RWPE1 (cell line): Measurements from ENCODE around the gene ACRV1.

Source experiments
- CTCF ChIA-PET: fragments of 350-600 bp; sonication (Branson Sonifier 250); formaldehyde crosslinking; extraction: SDS; loops from one replicate; lab custom pipeline; 2021; lab: Yijun Ruan, JAX
- POLR2A ChIA-PET: fragments of 400-600 bp; formaldehyde crosslinking; extraction: SDS; loops from one replicate; lab custom pipeline; 2020; ENCODE audit warnings: antibody characterized with exemption; ENCODE audit not compliant: low non-redundant PET; lab: Yijun Ruan, JAX
- DNase-seq: peaks from one replicate; pipeline ENCODE4 v3.0.0; 2012; ENCODE audit warnings: low spot score
- H3K27ac ChIP-seq: fragments of 450-650 bp; 2 replicates; pipeline ENCODE4 v1.5.1; 2017
- CTCF ChIP-seq: fragments of 450-650 bp; conservative IDR thresholded peaks from 2 replicates; pipeline ENCODE4 v1.5.1; 2017; ENCODE audit warnings: low read depth, mild to moderate bottlenecking

The ACRV1 gene

DNA sequence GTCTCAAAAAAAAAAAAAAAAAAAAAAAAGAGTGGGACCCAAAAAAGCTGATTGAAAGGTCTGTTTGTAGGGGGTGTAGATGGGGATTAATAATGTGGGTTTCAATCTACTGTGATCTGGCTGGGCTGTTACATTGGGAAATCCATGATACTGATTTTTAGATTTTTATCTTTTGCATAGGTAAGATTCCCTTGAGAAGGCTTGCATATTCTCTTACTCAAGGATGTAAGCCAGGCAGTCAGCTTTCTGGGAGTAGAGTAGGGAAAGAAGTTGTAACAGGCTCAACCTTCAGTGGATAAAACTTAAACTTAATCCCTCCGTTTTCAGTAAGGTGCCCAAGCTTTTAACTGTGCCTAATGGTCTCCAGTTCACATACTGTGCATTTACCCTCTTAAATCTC, 57.6 kb downstream of the ACRV1 start:
- CTCF ChIA-PET = interaction anchor here (0.6 to 0.7 kb wide), 2 partner anchors 19 to 127 kb away, joined by 4 read pairs; partner anchors contain the start of gene FEZ1
- POLR2A ChIA-PET = no interaction called here
- no peak for DNase-seq

DNA sequence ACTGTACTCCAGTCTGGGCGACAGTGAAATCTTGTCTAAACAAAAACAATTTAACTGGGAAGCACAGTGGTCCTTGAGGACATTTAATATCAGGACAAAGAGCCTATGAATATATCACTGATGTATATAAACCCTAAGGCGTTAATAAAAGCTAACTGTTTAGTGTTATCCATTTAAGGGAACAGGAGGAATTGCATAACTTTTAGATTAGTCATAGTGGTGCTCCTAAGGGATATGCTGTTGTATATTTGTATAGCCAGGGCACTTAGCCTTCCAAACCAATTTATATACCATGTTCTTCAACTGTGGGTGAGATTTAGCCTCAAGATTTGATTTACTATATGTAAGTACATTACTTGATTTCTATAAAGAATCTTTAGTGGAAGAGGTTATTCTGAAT, 58.7 kb downstream of the ACRV1 start:
- ChIA-PET CTCF (no interaction called here), POLR2A (no interaction called here)
- peak; percentile 60 for DNase-seq
- TF ChIP-seq CTCF = no peak
- no peak overlapping the region for H3K27ac ChIP-seq

More for the DNA sequence above, 57.6 kb downstream of the ACRV1 start:
- H3K27ac ChIP-seq = no peak overlapping the region
- no peak for TF ChIP-seq CTCF
